Measurements from ENCODE around the gene LSM3. TPM values are rescaled to one million over a fixed set of nuclear protein-coding genes. Genes with fewer than 3 reads are reported as not detected.

Gene LSM3
- total and polyA plus RNA-seq, 9 of the 15 experiments (the other 6 are each of a cell fraction or from before 2014, with no cell fraction given), result 33.8 to 203 (median 61.2) TPM

- TF ChIP-seq U2AF1 (optimal IDR thresholded peaks at IDR 0.05; ENCODE audit: low read depth, low read length) (no peak), NR2C2 (CRISPR knock-in tag; IDR thresholded peaks at IDR 0.05) (no peak), NR2C2 (tag; IDR thresholded peaks at IDR 0.05) (no peak), SFPQ (IDR thresholded peaks at IDR 0.05; ENCODE audit: low read depth, low read length) (no peak), HNRNPLL (IDR thresholded peaks at IDR 0.05; ENCODE audit: low read depth, low read length, poor library complexity, severe bottlenecking) (no peak), RREB1 (CRISPR knock-in tag; IDR thresholded peaks at IDR 0.05) (no peak), ZNF316 (IDR thresholded peaks at IDR 0.05) (no peak), ZNF57 (CRISPR knock-in tag; IDR thresholded peaks at IDR 0.05) (no peak), PHTF2 (CRISPR knock-in tag; IDR thresholded peaks at IDR 0.05) (no peak), HNRNPL (IDR thresholded peaks at IDR 0.05; ENCODE audit: low read depth, low read length) (no peak), DEAF1 (CRISPR knock-in tag; IDR thresholded peaks at IDR 0.05) (no peak), CAMTA2 (CRISPR knock-in tag; conservative IDR thresholded peaks at IDR 0.05) (no peak), RBM25 (IDR thresholded peaks at IDR 0.05; ENCODE audit: low read depth, low read length, severe bottlenecking) (peak; percentile 80), NR0B1 (IDR thresholded peaks at IDR 0.05; ENCODE audit: partially characterized antibody) (no peak), ZNF77 (CRISPR knock-in tag; IDR thresholded peaks at IDR 0.05) (no peak), CSDE1 (IDR thresholded peaks at IDR 0.05) (no peak), ZBTB43 (CRISPR knock-in tag; IDR thresholded peaks at IDR 0.05) (no peak), SMARCA5 (IDR thresholded peaks at IDR 0.05) (peak; percentile 45; the same call in 1 of the 2 replicates)
These were observed 42.3 kb downstream of the LSM3 start (continued) for GRCh38 chr3:14220933-14221332.

Measured in K562 (cell line).